ENCODE measurements around the gene ZBTB2. TPM values are rescaled to one million over a fixed set of nuclear protein-coding genes. Genes with fewer than 3 reads are reported as not detected.
"Not testable (repeated sequence)": the region's sequence is repeated elsewhere in the genome, so short reads cannot be mapped to it uniquely, and the experiment has no call there.

ZBTB2 gene
- total RNA-seq, 2 donors from 2014 or later = 9.9 to 10.8 TPM

GRCh38 chr6:151349651-151350270 is 41.6 kb downstream of the ZBTB2 start:
- ATAC-seq (no peak), DNase-seq (no peak)
- intact Hi-C loops (cut with DNase I, micrococcal nuclease) = no loop called here

GRCh38 chr6:151342750-151343149 is 48.6 kb downstream of the ZBTB2 start:
- intact Hi-C loops (cut with DNase I, micrococcal nuclease); ATAC-seq; DNase-seq: not testable (repeated sequence)

GRCh38 chr6:151341476-151342195 is 49.7 kb downstream of the ZBTB2 start:
- intact Hi-C loops (cut with DNase I, micrococcal nuclease) = no loop called here
- ATAC-seq = no peak
- DNase-seq = no peak

GRCh38 chr6:151340219-151340978 is 51.0 kb downstream of the ZBTB2 start:
- DNase-seq (no peak), ATAC-seq (no peak)
- intact Hi-C loops (cut with DNase I, micrococcal nuclease) = no loop called here

DNA sequence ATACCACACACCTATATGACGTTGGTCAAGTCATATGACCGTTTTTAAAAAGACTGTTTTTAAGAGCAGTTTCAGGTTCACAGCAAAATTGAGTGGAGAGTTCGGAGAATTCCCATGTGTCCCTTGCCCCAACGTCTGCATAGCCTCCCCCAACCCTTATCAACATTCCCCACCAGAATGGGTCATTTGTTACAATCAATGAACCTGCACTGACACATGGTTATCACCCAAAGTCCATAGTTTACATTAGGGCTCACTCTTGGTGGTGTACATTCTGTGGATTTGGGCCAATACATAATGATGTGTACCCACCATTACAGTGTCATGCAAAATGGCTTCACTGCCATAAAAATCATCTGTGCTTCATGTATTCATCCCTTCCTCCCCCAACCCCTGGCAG is 52.0 kb downstream of the ZBTB2 start:
- intact Hi-C loops (cut with DNase I, micrococcal nuclease) = loop anchor here in 1 of 2 donors (10.0 kb wide), 1 partner anchor 325 kb away; no protein-coding TSS in a partner anchor
- ATAC-seq (no peak), DNase-seq (no peak)

DNA sequence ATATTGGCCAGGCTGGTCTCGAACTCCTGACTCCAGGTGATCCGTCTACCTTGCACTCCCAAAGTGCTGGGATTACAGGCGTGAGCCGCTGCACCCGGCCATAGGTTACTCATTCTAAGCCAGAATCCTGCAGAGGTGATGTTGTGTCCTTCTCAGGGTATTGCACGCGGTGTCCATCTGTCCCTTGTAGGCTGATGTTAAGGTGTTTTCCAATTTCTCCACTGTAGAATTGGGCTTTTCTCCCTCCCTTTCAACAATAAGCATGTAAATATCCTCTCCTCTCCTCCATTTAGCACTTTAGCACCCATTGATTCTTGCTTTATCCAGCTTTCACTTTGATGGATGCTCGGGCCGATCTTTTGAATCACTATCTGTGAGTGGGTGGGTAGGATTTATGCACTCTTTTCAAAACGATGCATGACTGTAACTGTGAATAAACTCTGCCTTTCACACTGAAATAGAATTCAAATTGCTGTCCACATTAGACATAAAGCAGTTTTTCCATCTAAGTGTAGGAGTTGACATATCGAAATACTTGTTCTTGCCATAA is 52.6 kb downstream of the ZBTB2 start:
- DNase-seq (no peak), ATAC-seq (no peak)
- intact Hi-C loops (cut with DNase I, micrococcal nuclease) = loop anchor here in 1 of 2 donors (10.0 kb wide), 1 partner anchor 324 kb away; no protein-coding TSS in a partner anchor

- DNase-seq = no peak
- intact Hi-C loops (cut with DNase I, micrococcal nuclease) = loop anchor here in 1 of 2 donors (10.0 kb wide), 1 partner anchor 321 kb away; no protein-coding TSS in a partner anchor
- ATAC-seq = no peak
Measured at GRCh38 chr6:151335930-151336329, 55.4 kb downstream of the ZBTB2 start.

GRCh38 chr6:151330130-151330696 is 61.1 kb downstream of the ZBTB2 start:
- intact Hi-C loops (cut with DNase I, micrococcal nuclease) = loop anchor here (5.0 to 10.0 kb wide), 2 partner anchors 315 to 438 kb away; no protein-coding TSS in a partner anchor
- ATAC-seq = no peak
- no peak for DNase-seq

DNA sequence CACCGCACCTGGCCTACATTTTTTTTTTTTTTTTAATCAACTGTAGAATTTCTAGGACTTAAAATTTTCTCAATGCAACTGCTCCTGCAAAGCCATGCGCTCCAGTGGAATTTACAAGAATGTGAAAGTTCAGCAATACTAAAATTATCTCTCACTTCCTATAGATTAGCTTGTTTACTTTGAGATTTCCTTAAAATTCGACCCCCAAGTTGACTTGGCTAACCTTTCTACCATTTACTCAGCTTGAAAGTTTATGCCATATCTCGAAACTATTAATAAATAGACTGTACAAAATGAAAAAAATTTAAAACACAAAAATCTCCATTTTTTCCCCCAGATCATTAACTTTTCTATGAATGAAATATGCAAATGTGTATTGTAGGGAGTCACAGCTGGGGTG is 64.3 kb downstream of the ZBTB2 start:
- intact Hi-C loops (cut with DNase I, micrococcal nuclease) = no loop called here
- no peak for ATAC-seq
- no peak for DNase-seq

DNA sequence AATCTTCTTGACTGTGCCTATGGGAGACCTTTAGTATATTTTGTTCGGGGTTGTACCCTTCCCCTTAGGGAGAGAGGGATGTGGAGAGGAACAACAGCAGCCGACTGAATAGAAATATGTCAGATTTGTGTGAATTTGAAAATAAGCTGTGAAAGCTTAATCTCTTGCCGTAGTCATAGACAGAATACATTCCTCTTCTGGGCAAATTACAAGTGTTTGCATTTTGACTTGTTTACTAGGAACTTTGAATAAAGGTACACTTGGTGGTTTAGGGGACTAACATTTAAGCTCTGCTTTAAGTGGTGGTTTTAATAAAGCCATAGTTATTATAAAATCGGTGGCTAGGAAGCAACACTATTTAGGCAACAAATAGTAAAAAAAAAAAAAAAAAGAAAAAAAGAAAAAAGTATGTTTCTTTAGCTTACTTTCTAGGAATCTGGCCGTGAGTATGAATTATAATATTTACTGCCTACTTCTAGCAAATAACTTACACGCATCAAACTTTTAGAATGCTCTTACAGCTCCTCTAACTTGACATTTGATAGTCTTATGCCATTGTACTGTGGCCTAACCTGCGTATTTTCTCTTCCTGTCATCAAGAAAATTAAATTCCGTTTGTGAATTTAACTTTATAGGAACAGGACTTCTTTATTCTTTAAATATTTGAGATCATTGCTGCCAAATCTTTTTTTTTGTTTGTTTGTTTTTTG is 65.1 kb downstream of the ZBTB2 start:
- DNase-seq (no peak), ATAC-seq (no peak)
- intact Hi-C loops (cut with DNase I, micrococcal nuclease) = no loop called here

DNA sequence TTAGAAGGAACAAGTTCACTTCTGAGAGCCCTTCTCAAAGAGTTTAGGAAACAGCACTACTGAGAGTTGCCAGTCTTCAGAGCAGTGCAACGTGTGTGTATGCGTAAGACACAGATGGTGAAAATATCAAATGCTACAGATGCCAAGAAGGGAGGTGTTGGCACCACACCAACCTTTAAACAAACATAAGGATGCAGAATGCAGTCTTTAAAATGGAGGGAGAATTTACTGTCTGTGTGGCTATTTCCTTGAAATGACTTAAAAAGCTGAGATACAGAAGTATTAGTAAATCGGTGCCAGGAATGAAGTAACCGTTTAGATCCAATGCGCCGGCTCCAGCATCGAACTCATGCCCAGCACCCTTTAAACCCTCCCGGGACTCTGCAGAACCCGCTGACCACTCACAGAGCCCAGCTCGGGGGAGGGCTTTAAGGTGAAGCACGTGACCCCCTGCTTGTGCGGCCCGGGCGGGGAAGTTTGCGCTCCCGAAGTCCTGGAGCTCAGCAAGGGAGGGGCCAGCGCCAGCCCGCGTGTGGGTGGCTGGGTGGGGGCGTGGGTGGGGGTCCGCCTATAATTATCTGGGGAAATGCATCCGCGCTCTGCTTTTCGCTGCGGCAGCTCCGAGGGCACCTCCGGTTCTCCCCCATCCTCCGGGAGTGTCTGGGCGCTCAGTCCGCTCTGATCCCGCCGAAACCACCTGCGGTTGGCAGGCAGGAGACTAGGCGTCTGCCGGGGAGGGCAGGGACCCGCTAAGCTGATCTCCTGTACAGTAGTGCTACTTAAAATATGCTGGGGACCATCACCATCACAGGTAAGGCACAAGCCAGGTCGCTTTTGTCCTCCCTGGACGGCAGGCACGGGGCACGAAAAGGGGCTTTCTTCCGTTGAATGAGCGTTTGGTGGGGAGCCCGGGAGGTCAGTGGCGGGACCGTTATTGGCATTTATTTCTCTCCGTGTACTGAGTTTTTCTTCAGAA is 66.0 kb downstream of the ZBTB2 start:
- intact Hi-C loops (cut with DNase I, micrococcal nuclease) = no loop called here
- ATAC-seq = peak; percentile 78
- DNase-seq = peak; percentile 50 to 56

DNA sequence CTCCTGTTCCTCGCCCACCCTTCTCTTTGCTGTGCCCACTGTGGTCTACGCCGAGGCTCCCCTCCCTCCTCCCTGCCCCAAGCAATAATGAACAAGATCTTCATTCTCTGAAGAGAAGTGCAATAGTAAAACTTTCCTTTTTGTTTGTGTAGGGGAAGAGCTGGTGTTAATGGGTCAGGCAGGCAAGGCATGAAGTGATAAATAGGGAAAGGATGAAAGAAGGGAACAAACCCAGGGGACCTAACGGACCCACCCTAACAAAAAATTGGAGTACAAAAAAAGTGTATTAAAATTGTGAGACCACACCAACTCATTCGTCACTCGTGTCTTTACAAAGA is 66.9 kb downstream of the ZBTB2 start:
- DNase-seq = no peak
- intact Hi-C loops (cut with DNase I, micrococcal nuclease) = loop anchor here in 1 of 2 donors (5.0 kb wide), 1 partner anchor 307 kb away; no protein-coding TSS in a partner anchor
- peak; percentile 4 for ATAC-seq

- DNase-seq (peak; percentile 68 to 74), ATAC-seq (peak; percentile 84)
- intact Hi-C loops (cut with DNase I, micrococcal nuclease) = loop anchor here in 1 of 2 donors (5.0 kb wide), 1 partner anchor 307 kb away; no protein-coding TSS in a partner anchor
Measured at GRCh38 chr6:151323791-151324487, 67.4 kb downstream of the ZBTB2 start.

GRCh38 chr6:151322570-151322969 is 68.8 kb downstream of the ZBTB2 start:
- intact Hi-C loops (cut with DNase I, micrococcal nuclease) = loop anchor here in 1 of 2 donors (5.0 kb wide), 1 partner anchor 305 kb away; no protein-coding TSS in a partner anchor
- ATAC-seq (no peak), DNase-seq (no peak)

GRCh38 chr6:151321438-151321837 is 69.9 kb downstream of the ZBTB2 start:
- no peak for DNase-seq
- no peak for ATAC-seq
- intact Hi-C loops (cut with DNase I, micrococcal nuclease) = loop anchor here in 1 of 2 donors (5.0 kb wide), 1 partner anchor 304 kb away; no protein-coding TSS in a partner anchor

- ATAC-seq = no peak
- no peak for DNase-seq
- intact Hi-C loops (cut with DNase I, micrococcal nuclease) = loop anchor here in 1 of 2 donors (5.0 kb wide), 1 partner anchor 303 kb away; no protein-coding TSS in a partner anchor
Measured at GRCh38 chr6:151320140-151320539, 71.2 kb downstream of the ZBTB2 start.
